H9 (cell line): ENCODE results near the gene MICAL2. TPM values are rescaled to one million over a fixed set of nuclear protein-coding genes. Genes with fewer than 3 reads are reported as not detected.

Source experiments
- DNase-seq: peaks from one replicate; pipeline ENCODE4 v3.0.0-alpha.2; 2017
- H2AFZ ChIP-seq: one replicate; pipeline ENCODE4 v1.6.1; 2013; ENCODE audit warnings: mild to moderate bottlenecking, low read length, control low read depth, moderate library complexity
- H2AK5ac ChIP-seq: 2 replicates; pipeline ENCODE4 v1.6.1; 2013; ENCODE audit warnings: low read length, control low read depth, mixed read lengths; ENCODE audit not compliant: insufficient read length
- H2BK120ac ChIP-seq: one replicate; pipeline ENCODE4 v1.6.1; 2013; ENCODE audit warnings: low read depth, mild to moderate bottlenecking, low read length, control low read depth, inconsistent platforms; ENCODE audit not compliant: poor library complexity, severe bottlenecking
- H2BK12ac ChIP-seq: 2 replicates; pipeline ENCODE4 v1.6.1; 2013; ENCODE audit warnings: low read length, control low read depth, mixed read lengths, low read depth; ENCODE audit not compliant: insufficient read length
- H2BK15ac ChIP-seq: 2 replicates; pipeline ENCODE4 v1.6.1; 2013; ENCODE audit warnings: low read depth, low read length, control low read depth
- H2BK20ac ChIP-seq: one replicate; pipeline ENCODE4 v1.6.1; 2013; ENCODE audit warnings: low read depth, mild to moderate bottlenecking, low read length, control low read depth, inconsistent platforms; ENCODE audit not compliant: poor library complexity, severe bottlenecking
- H2BK5ac ChIP-seq: 2 replicates; pipeline ENCODE4 v1.6.1; 2013; ENCODE audit warnings: low read length, control low read depth, mixed read lengths; ENCODE audit not compliant: insufficient read length
- H3K14ac ChIP-seq: 2 replicates; pipeline ENCODE4 v1.6.1; 2013; ENCODE audit warnings: low read length, control low read depth; ENCODE audit not compliant: insufficient read depth
- H3K18ac ChIP-seq: 2 replicates; pipeline ENCODE4 v1.6.1; 2013; ENCODE audit warnings: low read depth, mild to moderate bottlenecking, mixed read lengths, low read length, control low read depth; ENCODE audit not compliant: insufficient read length
- H3K23ac ChIP-seq: 2 replicates; pipeline ENCODE4 v1.6.1; 2013; ENCODE audit warnings: low read length, control low read depth, mixed read lengths, low read depth; ENCODE audit not compliant: insufficient read length
- H3K23me2 ChIP-seq: 2 replicates; pipeline ENCODE4 v1.6.1; 2013; ENCODE audit warnings: low read depth, mild to moderate bottlenecking, mixed read lengths, low read length, control low read depth; ENCODE audit not compliant: insufficient read length, poor library complexity, severe bottlenecking
- H3K27ac ChIP-seq: 2 replicates; pipeline ENCODE4 v1.5.1; 2013; ENCODE audit warnings: low read length, control low read depth, mixed read lengths, low read depth; ENCODE audit not compliant: insufficient read length
- H3K27me3 ChIP-seq: 2 replicates; pipeline ENCODE4 v1.6.1; 2013; ENCODE audit warnings: low read length, control low read depth, inconsistent platforms; ENCODE audit not compliant: insufficient read depth
- H3K4ac ChIP-seq: 2 replicates; pipeline ENCODE4 v1.6.1; 2013; ENCODE audit warnings: low read depth, mild to moderate bottlenecking, control low read depth, inconsistent platforms, low read length, moderate library complexity
- H3K4me1 ChIP-seq: 2 replicates; pipeline ENCODE4 v1.6.1; 2013; ENCODE audit warnings: low read length, control low read depth, inconsistent platforms; ENCODE audit not compliant: insufficient read depth
- H3K4me2 ChIP-seq: 2 replicates; pipeline ENCODE4 v1.6.1; 2013; ENCODE audit warnings: low read length, control low read depth, mixed read lengths; ENCODE audit not compliant: insufficient read length, insufficient read depth
- H3K56ac ChIP-seq: 2 replicates; pipeline ENCODE4 v1.6.1; 2013; ENCODE audit warnings: low read depth, mild to moderate bottlenecking, mixed read lengths, low read length, control low read depth; ENCODE audit not compliant: insufficient read length
- H3K79me1 ChIP-seq: 2 replicates; pipeline ENCODE4 v1.6.1; 2013; ENCODE audit warnings: low read depth, mild to moderate bottlenecking, moderate library complexity, low read length, control low read depth, inconsistent platforms; ENCODE audit not compliant: insufficient read depth, poor library complexity, severe bottlenecking
- H3K79me2 ChIP-seq: 2 replicates; pipeline ENCODE4 v1.6.1; 2013; ENCODE audit warnings: low read length, control low read depth, inconsistent platforms; ENCODE audit not compliant: insufficient read depth
- H3K9ac ChIP-seq: 2 replicates; pipeline ENCODE4 v1.6.1; 2013; ENCODE audit warnings: low read length, control low read depth, mixed read lengths; ENCODE audit not compliant: insufficient read length; ENCODE audit errors: extremely low read depth
- H3K9me3 ChIP-seq: one replicate; pipeline ENCODE4 v1.6.1; 2013; ENCODE audit warnings: low read depth, low read length, inconsistent platforms; ENCODE audit not compliant: control insufficient read depth
- H3T11ph ChIP-seq: one replicate; pipeline ENCODE4 v1.6.1; 2013; ENCODE audit warnings: mild to moderate bottlenecking, low read length, control low read depth, inconsistent platforms
- H4K20me1 ChIP-seq: one replicate; pipeline ENCODE4 v1.6.1; 2013; ENCODE audit not compliant: control insufficient read depth, insufficient read length, insufficient read depth
- H4K5ac ChIP-seq: 2 replicates; pipeline ENCODE4 v1.6.1; 2013; ENCODE audit warnings: low read depth, mild to moderate bottlenecking, mixed read lengths, low read length, control low read depth; ENCODE audit not compliant: insufficient read length
- H4K8ac ChIP-seq: replicated peaks from 2 replicates; pipeline ENCODE4 v1.6.1; 2013; ENCODE audit warnings: low read length, control low read depth, mixed read lengths, low read depth; ENCODE audit not compliant: insufficient read length
- H4K91ac ChIP-seq: 2 replicates; pipeline ENCODE4 v1.6.1; 2013; ENCODE audit warnings: low read depth, mild to moderate bottlenecking, moderate library complexity, mixed read lengths, low read length, control low read depth; ENCODE audit not compliant: insufficient read length
- H3K27ac Mint-ChIP-seq, 3 experiments: 2 replicates in 2 of 3; 3 replicates in 1 of 3; pipeline ENCODE4 v1.8.0; 2020 to 2021; ENCODE audit warnings: mixed read lengths in 3 of 3, mild to moderate bottlenecking in 1 of 3, moderate library complexity in 1 of 3
- H3K27me3 Mint-ChIP-seq: 2 replicates; pipeline ENCODE4 v1.8.0; 2021; ENCODE audit warnings: low read depth, mild to moderate bottlenecking, moderate library complexity, mixed read lengths
- H3K36me3 Mint-ChIP-seq, 3 experiments: 2 replicates in 2 of 3; 3 replicates in 1 of 3; pipeline ENCODE4 v1.8.0; 2020 to 2021; ENCODE audit warnings: low read depth in 3 of 3, mixed read lengths in 3 of 3; ENCODE audit not compliant: insufficient read depth in 1 of 3
- H3K4me1 Mint-ChIP-seq, 2 experiments: 2 replicates each; pipeline ENCODE4 v1.8.0; 2020; ENCODE audit warnings: mixed read lengths in 2 of 2
- H3K4me3 Mint-ChIP-seq, 2 experiments: 2 replicates in 1 of 2; 3 replicates in 1 of 2; pipeline ENCODE4 v1.8.0; 2020 to 2021; ENCODE audit warnings: mild to moderate bottlenecking in 2 of 2, mixed read lengths in 2 of 2, moderate library complexity in 1 of 2
- H3K9me3 Mint-ChIP-seq, 2 experiments: 2 replicates in 1 of 2; 3 replicates in 1 of 2; pipeline ENCODE4 v1.8.0; 2020; ENCODE audit warnings: mild to moderate bottlenecking in 2 of 2, mixed read lengths in 2 of 2, moderate library complexity in 1 of 2
- CTCF ChIP-seq: fragments of 200-600 bp; sonication (generic); conservative IDR thresholded peaks from 3 replicates; pipeline ENCODE4 v1.8.0; 2021; ENCODE audit warnings: antibody characterized with exemption, mild to moderate bottlenecking
- WGBS: extraction: QIAGEN DNeasy Blood & Tissue Kit; methylation state at CpG from one replicate; pipeline ENCODE4 v1.1.7; 2013; ENCODE audit warnings: missing lambda C conversion rate, low lambda C conversion rate, mixed read lengths; ENCODE audit not compliant: insufficient read length; ENCODE audit errors: extremely low coverage; 5-methylcytosine and 5-hydroxymethylcytosine counted together
- total RNA-seq: library from RNA; stranded (reverse); gene quantifications from 2 replicates; pipeline ENCODE4 v1.2.1, GENCODE V29; 2021

The MICAL2 gene
- total RNA-seq, 1 experiment from 2014 or later, result 4.7 TPM

GRCh38 chr11:12292766-12293165 is 182.4 kb downstream of the MICAL2 start:
- Histone ChIP-seq H3K79me1 (no peaks in the 10 kb centered on the region), H3K14ac (no peak overlapping the region), H4K91ac (no peak overlapping the region), H2BK15ac (no peak overlapping the region), H3K9me3 (no peaks in the 10 kb centered on the region), H3K18ac (no peak overlapping the region), H3T11ph (no peak overlapping the region), H4K5ac (no peak overlapping the region), H3K23me2 (no peaks in the 10 kb centered on the region), H3K79me2 (no peaks in the 10 kb centered on the region), H2AFZ (no peak overlapping the region), H3K4me2 (no peak overlapping the region), H3K56ac (no peak overlapping the region), H3K4me1 (no peaks in the 10 kb centered on the region), H2BK120ac (no peak overlapping the region), H2BK5ac (no peak overlapping the region), H3K27ac (no peak overlapping the region), H4K8ac (no peak overlapping the region), H4K20me1 (no peaks in the 10 kb centered on the region), H2BK12ac (no peak overlapping the region), H3K4ac (no peak overlapping the region), H3K23ac (no peak overlapping the region), H2BK20ac (no peak overlapping the region), H3K9ac (no peak overlapping the region), H2AK5ac (no peak overlapping the region), H3K27me3 (no peaks in the 10 kb centered on the region)
- no peaks in the 10 kb centered on the region; a peak in 1 of 5 replicates for H3K9me3 Mint-ChIP-seq
- TF ChIP-seq CTCF, result no peak
- H3K4me1 Mint-ChIP-seq, result peaks cover 7 to 9% of the 10 kb centered on the region in 2 experiments
- H3K36me3 Mint-ChIP-seq, result peaks cover 0 to 2% (median 0%) of the 10 kb centered on the region in 3 experiments; a peak in 1 of 7 replicates
- H3K4me3 Mint-ChIP-seq, result no peak overlapping the region
- no peak for DNase-seq
- peaks cover 6% of the 10 kb centered on the region for H3K27me3 Mint-ChIP-seq
- WGBS, result no CpG with 5 or more reads among the region's 1 CpG
- no peak overlapping the region; a peak in 1 of 7 replicates for H3K27ac Mint-ChIP-seq
